ENCODE results near the gene SUSD2. TPM values are rescaled to one million over a fixed set of nuclear protein-coding genes. Genes with fewer than 3 reads are reported as not detected.

SUSD2 gene
- total and polyA plus RNA-seq, 2 of the 4 experiments (the other 2 are of a cell fraction), result 0.18 to 1.6 TPM

GRCh38 chr22:24185001-24185500 is 3.8 kb downstream of the SUSD2 start:
- intact Hi-C loops (cut with micrococcal nuclease), result loop anchor here (5.0 kb wide), 1 partner anchor 342 kb away; no protein-coding TSS in a partner anchor
- Histone ChIP-seq H4K8ac (ENCODE audit: low read depth in 2 of 2, low read length in 2 of 2) (no peak overlapping the region), H3K9me1 (ENCODE audit: insufficient read depth, low read length) (no peaks in the 10 kb centered on the region; the same call in 1 of the 2 replicates), H3K4me1 (ENCODE audit: control insufficient read depth, insufficient read depth, low read length) (peaks cover 5% of the 10 kb centered on the region), H2BK20ac (ENCODE audit: low read depth, low read length) (no peak overlapping the region), H2BK15ac (ENCODE audit: low read depth, low read length) (no peak overlapping the region), H2BK5ac (ENCODE audit: low read depth, low read length, poor library complexity, severe bottlenecking) (no peak overlapping the region), H2AK5ac (ENCODE audit: low read depth, low read length) (no peak overlapping the region), H4K5ac (ENCODE audit: low read depth, low read length) (no peak overlapping the region), H2AFZ (replicated peaks; ENCODE audit: low read length, poor library complexity) (no peak overlapping the region), H2BK120ac (ENCODE audit: low read depth, low read length) (no peak overlapping the region), H2AK9ac (replicated peaks; ENCODE audit: low read depth, low read length, poor library complexity) (no peak overlapping the region), H3K14ac (replicated peaks; ENCODE audit: low read depth, low read length) (no peak overlapping the region), H3K23ac (ENCODE audit: low read depth, low read length) (no peak overlapping the region), H4K20me1 (ENCODE audit: insufficient read depth, low read length) (no peaks in the 10 kb centered on the region), H3K18ac (ENCODE audit: low read depth, low read length) (no peak overlapping the region), H3K79me1 (ENCODE audit: low read depth in 1 of 2, low read length in 2 of 2) (no peaks in the 10 kb centered on the region), H3K27me3 (ENCODE audit: control insufficient read depth, insufficient read depth, low read length) (no peaks in the 10 kb centered on the region), H3K4me3 (ENCODE audit: insufficient read depth, low read depth, low read length) (no peak overlapping the region), H4K91ac (ENCODE audit: insufficient read depth, low read depth, low read length) (no peak overlapping the region), H3K9ac (ENCODE audit: low read depth, low read length) (no peak overlapping the region), H3K4me2 (ENCODE audit: low read depth, low read length) (no peak overlapping the region), H3K27ac (ENCODE audit: insufficient read depth, low read length) (no peak overlapping the region), H3K56ac (ENCODE audit: extremely low read depth, insufficient read depth, low read length) (no peak overlapping the region), H3K36me3 (ENCODE audit: control insufficient read depth, insufficient read depth, low read length) (no peaks in the 10 kb centered on the region), H3K9me3 (ENCODE audit: control insufficient read depth, insufficient read depth, low read length) (no peaks in the 10 kb centered on the region), H3K4ac (ENCODE audit: low read depth, low read length) (no peak overlapping the region)
- 100% methylated on average over 1 of the region's 16 CpGs; no CpG with 5 or more reads in 1 of the 2 experiments for WGBS, 2 experiments (ENCODE audit: extremely low coverage in 2 of 2, insufficient read length in 1 of 2)
- ATAC-seq (ENCODE audit: low read depth) (no peak), DNase-seq (no peak)
- ChIA-PET POLR2A (ENCODE audit: unreplicated experiment) (no interaction called here), CTCF (interaction anchor here (1.1 kb wide), 1 partner anchor 62 kb away, joined by 3 read pairs; no protein-coding TSS in a partner anchor)
- in situ Hi-C loops (cut with MboI; ENCODE audit: low sequenced_read_pairs), result no loop called here
- dilution Hi-C loops (cut with HindIII; ENCODE audit: low sequenced_read_pairs, unreplicated experiment), result no loop called here
- BruUV-seq (replicated peaks), result no TSS peak
- TF ChIP-seq RCOR1 (IDR thresholded peaks at IDR 0.05; ENCODE audit: insufficient replicate concordance, low read length) (no peak), MAZ (IDR thresholded peaks at IDR 0.05; ENCODE audit: borderline replicate concordance, low read depth, low read length) (no peak), USF2 (IDR thresholded peaks at IDR 0.05; ENCODE audit: low read depth, low read length) (no peak), RAD21 (IDR thresholded peaks at IDR 0.05; ENCODE audit: low read length) (no peak), CEBPB (IDR thresholded peaks at IDR 0.05; ENCODE audit: low read depth, low read length) (no peak), MAFK (IDR thresholded peaks at IDR 0.05; ENCODE audit: low read depth, low read length) (no peak), POLR2A (IDR thresholded peaks at IDR 0.05; ENCODE audit: low read depth, low read length) (no peak), SMC3 (IDR thresholded peaks at IDR 0.05; ENCODE audit: low read depth, low read length) (no peak), FOS (IDR thresholded peaks at IDR 0.05; ENCODE audit: low read depth, low read length) (no peak), ELK1 (IDR thresholded peaks at IDR 0.05; ENCODE audit: borderline replicate concordance, low read depth, low read length) (no peak), CTCF (conservative IDR thresholded peaks at IDR 0.05; ENCODE audit: low read depth, low read length) (no peak), CHD1 (IDR thresholded peaks at IDR 0.05; ENCODE audit: low read depth, low read length) (no peak), MXI1 (IDR thresholded peaks at IDR 0.05; ENCODE audit: borderline replicate concordance, low read depth, low read length) (no peak), NFE2L2 (IDR thresholded peaks at IDR 0.05; ENCODE audit: low read depth, low read length) (no peak), BHLHE40 (IDR thresholded peaks at IDR 0.05; ENCODE audit: low read depth, low read length) (no peak), RFX5 (IDR thresholded peaks at IDR 0.05; ENCODE audit: low read depth, low read length) (no peak)

Measured in IMR-90 (cell line).